Endothelial cell of umbilical vein (primary cell): ENCODE results near the gene ZNF581. TPM values are rescaled to one million over a fixed set of nuclear protein-coding genes. Genes with fewer than 3 reads are reported as not detected.

Experiments used
- BruUV-seq: library from RNA; stranded (reverse); fragments of 400-500 nt; replicated peaks from 2 replicates; lab custom pipeline; 2021; lab: Mats Ljungman, UMichigan
- CTCF ChIA-PET: fragments of 300-600, 350-600 bp; sonication (Branson Sonifier 250); formaldehyde crosslinking; loops from one replicate; lab custom pipeline; 2021; ENCODE audit warnings: antibody characterized with exemption, inconsistent platforms; lab: Charles Lee
- POLR2A ChIA-PET: fragments of 300-600, 350-600 bp; sonication (Branson Sonifier 250); formaldehyde crosslinking; loops from one replicate; lab custom pipeline; 2021; ENCODE audit warnings: antibody characterized with exemption, inconsistent platforms; lab: Charles Lee
- DNase-seq: peaks from one replicate; pipeline ENCODE4 v3.0.0-alpha.2; 2011; ENCODE audit warnings: low read depth, low spot score
- FAIRE-seq: peaks from 2 replicates; lab custom pipeline; 2011; peaks lifted over from hg19 to GRCh38; lab: Jason Lieb, UNC
- H2AFZ ChIP-seq: 2 replicates; pipeline ENCODE4 v1.6.0; 2012; ENCODE audit warnings: low read depth, low read length, control low read depth, inconsistent platforms
- H3K27ac ChIP-seq: 2 replicates; pipeline ENCODE4 v1.5.1; 2011; ENCODE audit warnings: low read depth, mild to moderate bottlenecking, control low read depth, low read length, moderate library complexity; ENCODE audit not compliant: insufficient read depth
- H3K27me3 ChIP-seq, 2 experiments: 2 replicates each; pipeline versions ENCODE4 v1.6.0 to v1.6.1; 2011; ENCODE audit warnings: low read length in 2 of 2, mixed read lengths in 1 of 2; ENCODE audit not compliant: control insufficient read depth in 2 of 2, insufficient read depth in 2 of 2
- H3K36me3 ChIP-seq, 2 experiments: 2 replicates in 1 of 2; 3 replicates in 1 of 2; pipeline ENCODE4 v1.5.1; 2011; ENCODE audit warnings: low read length in 2 of 2, mild to moderate bottlenecking in 1 of 2, moderate library complexity in 1 of 2; ENCODE audit not compliant: control insufficient read depth in 2 of 2, insufficient read depth in 2 of 2; ENCODE audit errors: extremely low read depth in 1 of 2
- H3K4me1 ChIP-seq: 3 replicates; pipeline ENCODE4 v1.5.1; 2011; ENCODE audit warnings: mild to moderate bottlenecking, low read length; ENCODE audit not compliant: control insufficient read depth, insufficient read depth; ENCODE audit errors: extremely low read depth
- H3K4me2 ChIP-seq: 2 replicates; pipeline ENCODE4 v1.6.1; 2011; ENCODE audit warnings: low read length, control low read depth, mixed read lengths; ENCODE audit not compliant: insufficient read depth
- H3K4me3 ChIP-seq, 3 experiments: fragments of 200-600 bp in 1 of 3; sonication (generic), shearing (Covaris generic) in 1 of 3; replicated peaks in 1 of 3; 2 replicates each; pipeline ENCODE4 v1.5.1; 2011 to 2016; ENCODE audit warnings: control low read depth in 3 of 3, low read length in 3 of 3, mild to moderate bottlenecking in 2 of 3, inconsistent platforms in 1 of 3, low read depth in 1 of 3, moderate library complexity in 1 of 3; ENCODE audit not compliant: insufficient read depth in 1 of 3
- H3K79me2 ChIP-seq: 2 replicates; pipeline ENCODE4 v1.6.0; 2012; ENCODE audit warnings: low read length, inconsistent platforms; ENCODE audit not compliant: control insufficient read depth, insufficient read depth
- H3K9ac ChIP-seq: replicated peaks from 2 replicates; pipeline ENCODE3; 2011; ENCODE audit warnings: low read length, control low read depth; ENCODE audit not compliant: insufficient read depth; ENCODE audit errors: extremely low read depth
- H3K9me1 ChIP-seq: replicated peaks from 3 replicates; pipeline ENCODE4 v1.6.0; 2011; ENCODE audit warnings: mild to moderate bottlenecking, low read length; ENCODE audit not compliant: control insufficient read depth, insufficient read depth; ENCODE audit errors: extremely low read depth
- H3K9me3 ChIP-seq: replicated peaks from 2 replicates; pipeline ENCODE4 v1.5.1; 2012; ENCODE audit warnings: low read length, inconsistent platforms; ENCODE audit not compliant: control insufficient read depth, insufficient read depth
- H4K20me1 ChIP-seq: replicated peaks from 2 replicates; pipeline ENCODE3; 2011; ENCODE audit warnings: mild to moderate bottlenecking, low read length; ENCODE audit not compliant: control insufficient read depth, insufficient read depth; ENCODE audit errors: extremely low read depth
- EZH2 ChIP-seq: IDR thresholded peaks from 2 replicates; pipeline ENCODE4 v1.6.1; 2012; ENCODE audit warnings: borderline replicate concordance, low read depth, mild to moderate bottlenecking, moderate library complexity, low read length, inconsistent platforms; ENCODE audit not compliant: severe bottlenecking
- GATA2 ChIP-seq: IDR thresholded peaks from 2 replicates; pipeline ENCODE4 v1.7.0; 2011; ENCODE audit warnings: low read depth, mild to moderate bottlenecking, moderate library complexity, mixed read lengths, low read length; ENCODE audit not compliant: insufficient read length, insufficient read depth
- JUN ChIP-seq: IDR thresholded peaks from 2 replicates; pipeline ENCODE4 v1.6.1; 2011; ENCODE audit warnings: borderline replicate concordance, low read depth; ENCODE audit not compliant: insufficient read length, insufficient read depth
- POLR2AphosphoS5 ChIP-seq: IDR thresholded peaks from 2 replicates; pipeline ENCODE4 v1.6.1; 2012; ENCODE audit warnings: low read depth, mild to moderate bottlenecking, control low read depth, low read length, moderate library complexity; ENCODE audit not compliant: insufficient read depth
- dilution Hi-C: fragments of 300-500 bp; cut with MboI; formaldehyde crosslinking; loops from one replicate; pipeline ENCODE4 v1.15.0; 2019; ENCODE audit warnings: low sequenced_read_pairs; ENCODE audit not compliant: extremely low pct_ligation_motif_present
- intact Hi-C: fragments of 100-400 bp; cut with micrococcal nuclease; formaldehyde crosslinking; loops from one replicate; pipeline ENCODE4 v1.10.0; 2022
- polyA plus RNA-seq, 4 experiments: library from polyadenylated mRNA; depleted of rRNA in 3 of 4; stranded (reverse) in 3 of 4; unstranded in 1 of 4; fragments of >200 nt; gene quantifications; 2 replicates each; pipeline versions ENCODE4 v1.2.1 to v1.2.3, GENCODE V29; 2011 to 2012; ENCODE audit warnings: missing spikeins in 1 of 4
- total RNA-seq: library from RNA; stranded (reverse); gene quantifications from 2 replicates; pipeline ENCODE4 v1.2.3, GENCODE V29; 2021
- TF ChIP-seq, protein P1 (sequence below): IDR thresholded peaks from 2 replicates; pipeline ENCODE4 v1.6.1; 2011; ENCODE audit not compliant: insufficient read depth, insufficient read length
- TF ChIP-seq, protein P2 (sequence below), 2 donors: IDR thresholded peaks; 1 replicate in 1 of 2; 2 replicates in 1 of 2; pipeline ENCODE4 v1.5.1; 2011; ENCODE audit warnings: low read length in 2 of 2, mild to moderate bottlenecking in 2 of 2, moderate library complexity in 2 of 2, control low read depth in 1 of 2, inconsistent platforms in 1 of 2, low read depth in 1 of 2; ENCODE audit not compliant: insufficient read depth in 1 of 2; ENCODE audit errors: extremely low read depth in 1 of 2

Gene ZNF581
- total and polyA plus RNA-seq, 2 donors (not counting 3 experiments of a cell fraction or from before 2014, with no cell fraction given): 31.4 to 32.3 TPM

DNA sequence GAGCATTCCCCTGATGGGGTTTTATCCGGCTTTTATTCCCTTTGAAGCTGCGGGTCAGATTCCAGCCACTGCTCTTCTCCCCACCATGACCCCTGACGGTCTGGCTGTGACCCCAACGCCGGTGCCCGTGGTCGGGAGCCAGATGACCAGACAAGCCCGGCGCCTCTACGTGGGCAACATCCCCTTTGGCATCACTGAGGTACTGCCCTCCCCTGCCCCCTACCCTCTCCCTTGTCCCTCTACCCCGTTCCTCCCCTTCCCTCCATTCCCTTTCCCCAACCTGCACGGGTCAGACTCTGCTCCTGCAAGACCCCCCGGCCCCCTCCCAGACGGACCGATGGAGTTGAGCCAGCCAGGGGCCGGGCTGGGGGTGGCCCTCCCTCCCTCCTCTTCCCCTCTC lies 17.5 kb downstream of the ZNF581 start:
- no peak for TF ChIP-seq EZH2
- TF ChIP-seq, protein P1, sequence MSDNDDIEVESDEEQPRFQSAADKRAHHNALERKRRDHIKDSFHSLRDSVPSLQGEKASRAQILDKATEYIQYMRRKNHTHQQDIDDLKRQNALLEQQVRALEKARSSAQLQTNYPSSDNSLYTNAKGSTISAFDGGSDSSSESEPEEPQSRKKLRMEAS: no peak
- no peak for TF ChIP-seq GATA2
- dilution Hi-C loops: no loop called here
- Histone ChIP-seq H3K27ac (no peak overlapping the region), H3K4me1 (peaks cover 25% of the 10 kb centered on the region), H3K36me3 (peaks cover 14 to 54% of the 10 kb centered on the region in 2 experiments), H3K27me3 (no peaks in the 10 kb centered on the region), H3K9me3 (no peaks in the 10 kb centered on the region), H3K9me1 (no peaks in the 10 kb centered on the region), H3K79me2 (peaks cover 93% of the 10 kb centered on the region), H2AFZ (no peak overlapping the region), H4K20me1 (peaks cover 12% of the 10 kb centered on the region), H3K4me3 (no peak overlapping the region), H3K4me2 (no peak overlapping the region), H3K9ac (no peak overlapping the region)
- CTCF ChIA-PET: no interaction called here
- POLR2A ChIA-PET: no interaction called here
- no TSS peak for BruUV-seq
- no peak for FAIRE-seq
- DNase-seq: no peak
- intact Hi-C loops: no loop called here

DNA sequence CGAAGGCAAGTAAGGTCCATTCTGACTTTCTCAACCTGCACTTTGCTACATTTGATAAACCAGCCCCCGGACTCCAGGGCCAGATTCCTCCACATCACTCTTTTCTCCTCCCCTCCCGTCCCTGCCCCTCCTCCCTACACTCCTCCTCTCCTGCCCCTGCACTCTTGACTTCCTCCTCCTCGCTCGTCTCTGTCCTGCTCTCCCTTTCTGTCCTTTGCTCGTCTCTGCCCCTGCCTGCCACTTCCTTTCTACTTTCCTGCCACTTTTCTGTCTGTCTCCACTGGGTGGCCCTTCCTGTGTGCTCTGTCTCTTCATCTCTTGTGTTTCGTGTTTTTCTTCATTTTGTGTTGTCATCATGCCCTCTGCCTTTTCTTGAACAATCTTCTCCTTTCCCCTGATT lies 18.4 kb downstream of the ZNF581 start:
- no peaks in the 10 kb centered on the region for H3K9me1 ChIP-seq
- no peak overlapping the region for H2AFZ ChIP-seq
- no TSS peak for BruUV-seq
- H4K20me1 ChIP-seq: peaks cover 8% of the 10 kb centered on the region
- no peak overlapping the region for H3K4me3 ChIP-seq
- dilution Hi-C loops (no loop called here), intact Hi-C loops (no loop called here)
- no peak for TF ChIP-seq JUN
- TF ChIP-seq, protein P2, sequence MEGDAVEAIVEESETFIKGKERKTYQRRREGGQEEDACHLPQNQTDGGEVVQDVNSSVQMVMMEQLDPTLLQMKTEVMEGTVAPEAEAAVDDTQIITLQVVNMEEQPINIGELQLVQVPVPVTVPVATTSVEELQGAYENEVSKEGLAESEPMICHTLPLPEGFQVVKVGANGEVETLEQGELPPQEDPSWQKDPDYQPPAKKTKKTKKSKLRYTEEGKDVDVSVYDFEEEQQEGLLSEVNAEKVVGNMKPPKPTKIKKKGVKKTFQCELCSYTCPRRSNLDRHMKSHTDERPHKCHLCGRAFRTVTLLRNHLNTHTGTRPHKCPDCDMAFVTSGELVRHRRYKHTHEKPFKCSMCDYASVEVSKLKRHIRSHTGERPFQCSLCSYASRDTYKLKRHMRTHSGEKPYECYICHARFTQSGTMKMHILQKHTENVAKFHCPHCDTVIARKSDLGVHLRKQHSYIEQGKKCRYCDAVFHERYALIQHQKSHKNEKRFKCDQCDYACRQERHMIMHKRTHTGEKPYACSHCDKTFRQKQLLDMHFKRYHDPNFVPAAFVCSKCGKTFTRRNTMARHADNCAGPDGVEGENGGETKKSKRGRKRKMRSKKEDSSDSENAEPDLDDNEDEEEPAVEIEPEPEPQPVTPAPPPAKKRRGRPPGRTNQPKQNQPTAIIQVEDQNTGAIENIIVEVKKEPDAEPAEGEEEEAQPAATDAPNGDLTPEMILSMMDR (IDR thresholded peaks at IDR 0.05; ENCODE audit: extremely low read depth in 1 of 2, insufficient read depth in 1 of 2, low read depth in 1 of 2, low read length in 2 of 2): no peak
- no peak for TF ChIP-seq POLR2AphosphoS5
- H3K4me1 ChIP-seq: peaks cover 17% of the 10 kb centered on the region
- H3K27ac ChIP-seq: no peak overlapping the region
- CTCF ChIA-PET: no interaction called here
- H3K9ac ChIP-seq: no peak overlapping the region
- H3K27me3 ChIP-seq: no peaks in the 10 kb centered on the region
- no peak overlapping the region for H3K4me2 ChIP-seq
- no peak for DNase-seq
- no peaks in the 10 kb centered on the region for H3K9me3 ChIP-seq
- no peak for FAIRE-seq
- peaks cover 14 to 62% of the 10 kb centered on the region in 2 experiments for H3K36me3 ChIP-seq
- peaks cover 93% of the 10 kb centered on the region for H3K79me2 ChIP-seq
- POLR2A ChIA-PET: no interaction called here
